K562 (cell line): ENCODE measurements around the gene ALK. TPM values are rescaled to one million over a fixed set of nuclear protein-coding genes. Genes with fewer than 3 reads are reported as not detected.

Source experiments
- ATAC-seq: fragments of 200-7000 bp; cut with Tn5 transposase; 3 replicates; pipeline ENCODE4 v1.9.1; 2020; ENCODE audit warnings: moderate library complexity
- BruUV-seq: library from RNA; stranded (reverse); fragments of 400-500 nt; replicated peaks from 2 replicates; lab custom pipeline; 2021; lab: Mats Ljungman, UMichigan
- CTCF ChIA-PET: fragments of 300-600 bp; formaldehyde crosslinking; extraction: SDS; loops from one replicate; lab custom pipeline; 2021; ENCODE audit warnings: low intra/inter-chr PET ratio; lab: Yijun Ruan, JAX
- POLR2A ChIA-PET: fragments of 300-600, 350-650 bp; sonication (Branson Sonifier 250); formaldehyde crosslinking; extraction: SDS; loops from one replicate; lab custom pipeline; 2021; ENCODE audit warnings: antibody characterized with exemption, inconsistent platforms; lab: Yijun Ruan, JAX
- DNase-seq, 4 experiments: peaks; one replicate each; pipeline versions ENCODE4 v3.0.0 to v3.0.0-alpha.2; 2011 to 2018; ENCODE audit warnings: low spot score in 3 of 4, mixed read lengths in 3 of 4; ENCODE audit errors: extremely low read depth in 1 of 4
- FAIRE-seq: peaks from 2 replicates; lab custom pipeline; 2011; peaks lifted over from hg19 to GRCh38; lab: Jason Lieb, UNC
- H2AFZ ChIP-seq: 2 replicates; pipeline ENCODE4 v1.6.0; 2011; ENCODE audit warnings: low read depth, low read length, control low read depth, inconsistent platforms
- H3K27ac ChIP-seq: fragments of 200-600 bp; 3 replicates; pipeline ENCODE4 v1.8.0; 2011; ENCODE audit warnings: low read depth, mild to moderate bottlenecking, control low read depth, inconsistent platforms, low read length, moderate library complexity, mixed read lengths; ENCODE audit errors: extremely low read depth
- H3K27me3 ChIP-seq, 2 experiments: fragments of 300-600 bp in 1 of 2; 2 replicates in 1 of 2; 3 replicates in 1 of 2; pipeline versions ENCODE4 v1.6.0 to v1.8.0; 2011; ENCODE audit warnings: inconsistent platforms in 2 of 2, low read length in 2 of 2, mild to moderate bottlenecking in 1 of 2, mixed read lengths in 1 of 2, moderate library complexity in 1 of 2; ENCODE audit not compliant: control insufficient read depth in 2 of 2, insufficient read depth in 2 of 2
- H3K36me3 ChIP-seq: fragments of 300-600 bp; 3 replicates; pipeline ENCODE4 v1.8.0; 2011; ENCODE audit warnings: mild to moderate bottlenecking, low read length, inconsistent platforms; ENCODE audit not compliant: control insufficient read depth, insufficient read depth
- H3K4me1 ChIP-seq, 2 experiments: fragments of 200-600 bp in 1 of 2; replicated peaks in 1 of 2; 2 replicates in 1 of 2; 3 replicates in 1 of 2; pipeline versions ENCODE4 v1.5.1 to v1.8.0; 2011; ENCODE audit warnings: inconsistent platforms in 2 of 2, low read length in 2 of 2, mild to moderate bottlenecking in 1 of 2, mixed read lengths in 1 of 2, moderate library complexity in 1 of 2; ENCODE audit not compliant: control insufficient read depth in 2 of 2, insufficient read depth in 2 of 2
- H3K4me2 ChIP-seq: 2 replicates; pipeline ENCODE4 v1.6.1; 2011; ENCODE audit warnings: low read length, control low read depth, inconsistent platforms, mixed read lengths; ENCODE audit not compliant: insufficient read depth
- H3K4me3 ChIP-seq: fragments of 200-600 bp; sonication (generic), shearing (Covaris generic); 2 replicates; pipeline ENCODE4 v1.5.1; 2016; ENCODE audit warnings: control low read depth, inconsistent platforms
- H3K79me2 ChIP-seq: fragments of 200-600 bp; 3 replicates; pipeline ENCODE4 v1.8.0; 2011; ENCODE audit warnings: low read length, inconsistent platforms; ENCODE audit not compliant: control insufficient read depth, insufficient read depth
- H3K9ac ChIP-seq, 2 experiments: 2 replicates each; pipeline versions ENCODE4 v1.6.0 to v1.6.1; 2011; ENCODE audit warnings: low read depth in 2 of 2, low read length in 2 of 2, control low read depth in 1 of 2, inconsistent platforms in 1 of 2, mild to moderate bottlenecking in 1 of 2, mixed read lengths in 1 of 2; ENCODE audit not compliant: insufficient read depth in 1 of 2
- H3K9me1 ChIP-seq: one replicate; pipeline ENCODE4 v1.6.0; 2011; ENCODE audit warnings: inconsistent platforms, mild to moderate bottlenecking, low read length, moderate library complexity; ENCODE audit not compliant: control insufficient read depth, insufficient read depth
- H3K9me3 ChIP-seq: replicated peaks from 2 replicates; pipeline ENCODE4 v1.5.1; 2011; ENCODE audit warnings: low read depth, low read length, inconsistent platforms; ENCODE audit not compliant: control insufficient read depth, insufficient read depth
- H4K20me1 ChIP-seq: replicated peaks from 2 replicates; pipeline ENCODE4 v1.6.1; 2011; ENCODE audit warnings: low read length, inconsistent platforms, mixed read lengths; ENCODE audit not compliant: control insufficient read depth, insufficient read depth
- CBX1 ChIP-seq: sonication (generic); IDR thresholded peaks from 2 replicates; pipeline ENCODE4 v1.6.1; 2016; ENCODE audit warnings: antibody characterized with exemption, low read depth, mild to moderate bottlenecking
- HDAC2 ChIP-seq: fragments of 450-650 bp; IDR thresholded peaks from 2 replicates; pipeline ENCODE4 v1.6.1; 2016; ENCODE audit warnings: mild to moderate bottlenecking
- RBM34 ChIP-seq: fragments of 200-400 bp; formaldehyde crosslinking; IDR thresholded peaks from 2 replicates; pipeline ENCODE4 v1.6.1; 2018; ENCODE audit warnings: low read length, borderline replicate concordance; ENCODE audit not compliant: insufficient read depth
- RNF2 ChIP-seq: sonication (generic); IDR thresholded peaks from 2 replicates; pipeline ENCODE4 v1.6.1; 2016
- ZNF583 ChIP-seq: fragments of 250-450 bp; sonication (Bioruptor Pico); IDR thresholded peaks from 2 replicates; pipeline ENCODE4 v1.4.0; 2020
- ZNF77 ChIP-seq: fragments of 250-450 bp; sonication (Bioruptor Pico); IDR thresholded peaks from 2 replicates; pipeline ENCODE4 v1.5.0; 2020
- WGBS: fragments of 100-300 bp; shearing (Covaris generic); methylation state at CpG from one replicate; pipeline ENCODE4 v1.1.6; 2016; ENCODE audit warnings: low coverage, mixed read lengths; ENCODE audit not compliant: insufficient coverage; ENCODE audit errors: missing lambda C conversion rate; 5-methylcytosine and 5-hydroxymethylcytosine counted together
- in situ Hi-C: fragments of 300-500 bp; cut with MboI; formaldehyde crosslinking; loops from 4 replicates; pipeline ENCODE4 v1.15.0; 2018; ENCODE audit warnings: inconsistent platforms, mixed read lengths
- intact Hi-C: fragments of 100-400 bp; cut with micrococcal nuclease; formaldehyde crosslinking; loops from 2 replicates; pipeline ENCODE4 v1.14.2; 2022
- polyA plus RNA-seq, 8 experiments: library from polyadenylated mRNA; depleted of rRNA in 4 of 8; stranded (reverse) in 5 of 8; unstranded in 3 of 8; fragments of >200 nt; fragmentation: Nextera tagmentation in 2 of 8; fragmentation: Illumina TruSeq in 1 of 8; extraction: Ambion mirVana in 2 of 8; extraction: Trizol in 1 of 8; gene quantifications; 2 replicates each; pipeline versions ENCODE4 v1.2.1 to v1.2.3, GENCODE V29; 2011 to 2014; ENCODE audit warnings: inconsistent platforms in 1 of 8, missing spikeins in 1 of 8
- total RNA-seq, 7 experiments: library from RNA; depleted of rRNA in 6 of 7; stranded (reverse); fragments of >200 nt in 6 of 7; fragmentation: Illumina TruSeq in 2 of 7; extraction: Trizol in 2 of 7; gene quantifications; 2 replicates each; pipeline versions ENCODE4 v1.2.1 to v1.2.3, GENCODE V29; 2011 to 2021; ENCODE audit warnings: low replicate concordance in 1 of 7
- TF ChIP-seq, protein P1 (sequence below): fragments of 450-650 bp; formaldehyde crosslinking; IDR thresholded peaks from 2 replicates; pipeline ENCODE4 v1.4.0; 2022; ENCODE audit warnings: missing genetic modification characterization
- TF ChIP-seq, protein P2 (sequence below), 2 experiments: fragments of 150-350 bp in 1 of 2; IDR thresholded peaks; 2 replicates each; pipeline ENCODE4 v1.6.1; 2012 to 2016; ENCODE audit warnings: low read depth in 2 of 2, low read length in 2 of 2, mild to moderate bottlenecking in 1 of 2, moderate library complexity in 1 of 2

The ALK gene
- total and polyA plus RNA-seq, 9 of the 15 experiments (the other 6 are each of a cell fraction or from before 2014, with no cell fraction given): not detected

DNA sequence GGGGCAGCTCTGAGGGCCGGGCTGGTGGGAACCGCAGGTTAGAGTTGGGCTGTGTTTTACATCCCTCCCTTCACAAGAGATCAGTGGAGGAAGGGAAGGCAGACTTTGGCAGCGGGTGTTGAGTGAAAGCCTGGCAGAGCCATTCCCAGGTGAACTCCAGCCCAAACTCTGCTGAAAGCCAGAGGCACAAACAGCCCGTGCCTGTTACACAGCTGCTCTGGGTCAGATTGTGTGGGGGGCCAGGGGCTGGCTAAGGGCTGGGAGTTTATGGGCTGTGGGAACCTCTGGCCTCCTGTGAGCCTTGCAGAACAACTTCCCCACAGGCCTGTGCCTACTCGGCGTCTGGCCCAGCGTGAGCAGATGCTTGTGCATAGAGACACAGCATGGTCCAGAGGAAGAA is 519.4 kb downstream of the ALK start:
- ATAC-seq: no peak

More for the DNA sequence above, 519.4 kb downstream of the ALK start:
- ChIA-PET CTCF (no interaction called here), POLR2A (no interaction called here)
- 0% methylated on average over 4 of the region's 7 CpGs for WGBS
- Histone ChIP-seq H3K9ac (no peak overlapping the region; a peak in 1 of 4 replicates), H2AFZ (no peak overlapping the region), H3K27me3 (peaks cover 0 to 8% of the 10 kb centered on the region in 2 experiments; a peak in 2 of 5 replicates), H3K4me3 (no peak overlapping the region), H3K27ac (no peak overlapping the region), H3K9me3 (no peaks in the 10 kb centered on the region), H4K20me1 (no peaks in the 10 kb centered on the region), H3K4me2 (no peak overlapping the region), H3K36me3 (no peaks in the 10 kb centered on the region), H3K4me1 (no peaks in the 10 kb centered on the region), H3K79me2 (no peaks in the 10 kb centered on the region), H3K9me1 (no peaks in the 10 kb centered on the region)
- intact Hi-C loops: no loop called here
- no peak for TF ChIP-seq ZNF583 (CRISPR knock-in tag)
- no peak for TF ChIP-seq ZNF77
- no peak for TF ChIP-seq RBM34
- TF ChIP-seq CBX1: no peak
- no peak for TF ChIP-seq RNF2
- no peak for TF ChIP-seq HDAC2
- TF ChIP-seq, protein P1, sequence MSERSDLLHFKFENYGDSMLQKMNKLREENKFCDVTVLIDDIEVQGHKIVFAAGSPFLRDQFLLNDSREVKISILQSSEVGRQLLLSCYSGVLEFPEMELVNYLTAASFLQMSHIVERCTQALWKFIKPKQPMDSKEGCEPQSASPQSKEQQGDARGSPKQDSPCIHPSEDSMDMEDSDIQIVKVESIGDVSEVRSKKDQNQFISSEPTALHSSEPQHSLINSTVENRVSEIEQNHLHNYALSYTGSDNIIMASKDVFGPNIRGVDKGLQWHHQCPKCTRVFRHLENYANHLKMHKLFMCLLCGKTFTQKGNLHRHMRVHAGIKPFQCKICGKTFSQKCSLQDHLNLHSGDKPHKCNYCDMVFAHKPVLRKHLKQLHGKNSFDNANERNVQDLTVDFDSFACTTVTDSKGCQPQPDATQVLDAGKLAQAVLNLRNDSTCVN: no peak
- TF ChIP-seq, protein P2, sequence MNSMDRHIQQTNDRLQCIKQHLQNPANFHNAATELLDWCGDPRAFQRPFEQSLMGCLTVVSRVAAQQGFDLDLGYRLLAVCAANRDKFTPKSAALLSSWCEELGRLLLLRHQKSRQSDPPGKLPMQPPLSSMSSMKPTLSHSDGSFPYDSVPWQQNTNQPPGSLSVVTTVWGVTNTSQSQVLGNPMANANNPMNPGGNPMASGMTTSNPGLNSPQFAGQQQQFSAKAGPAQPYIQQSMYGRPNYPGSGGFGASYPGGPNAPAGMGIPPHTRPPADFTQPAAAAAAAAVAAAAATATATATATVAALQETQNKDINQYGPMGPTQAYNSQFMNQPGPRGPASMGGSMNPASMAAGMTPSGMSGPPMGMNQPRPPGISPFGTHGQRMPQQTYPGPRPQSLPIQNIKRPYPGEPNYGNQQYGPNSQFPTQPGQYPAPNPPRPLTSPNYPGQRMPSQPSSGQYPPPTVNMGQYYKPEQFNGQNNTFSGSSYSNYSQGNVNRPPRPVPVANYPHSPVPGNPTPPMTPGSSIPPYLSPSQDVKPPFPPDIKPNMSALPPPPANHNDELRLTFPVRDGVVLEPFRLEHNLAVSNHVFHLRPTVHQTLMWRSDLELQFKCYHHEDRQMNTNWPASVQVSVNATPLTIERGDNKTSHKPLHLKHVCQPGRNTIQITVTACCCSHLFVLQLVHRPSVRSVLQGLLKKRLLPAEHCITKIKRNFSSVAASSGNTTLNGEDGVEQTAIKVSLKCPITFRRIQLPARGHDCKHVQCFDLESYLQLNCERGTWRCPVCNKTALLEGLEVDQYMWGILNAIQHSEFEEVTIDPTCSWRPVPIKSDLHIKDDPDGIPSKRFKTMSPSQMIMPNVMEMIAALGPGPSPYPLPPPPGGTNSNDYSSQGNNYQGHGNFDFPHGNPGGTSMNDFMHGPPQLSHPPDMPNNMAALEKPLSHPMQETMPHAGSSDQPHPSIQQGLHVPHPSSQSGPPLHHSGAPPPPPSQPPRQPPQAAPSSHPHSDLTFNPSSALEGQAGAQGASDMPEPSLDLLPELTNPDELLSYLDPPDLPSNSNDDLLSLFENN (IDR thresholded peaks at IDR 0.05; ENCODE audit: low read depth in 2 of 2, low read length in 2 of 2): no peak
- BruUV-seq: no TSS peak
- FAIRE-seq (no peak), DNase-seq (no peak)
- in situ Hi-C loops: no loop called here
